ENCODE measurements around the gene RHO. TPM values are rescaled to one million over a fixed set of nuclear protein-coding genes. Genes with fewer than 3 reads are reported as not detected.

The RHO gene
- total RNA-seq, 3 donors from 2014 or later: 0.15 TPM; not detected in 2

DNA sequence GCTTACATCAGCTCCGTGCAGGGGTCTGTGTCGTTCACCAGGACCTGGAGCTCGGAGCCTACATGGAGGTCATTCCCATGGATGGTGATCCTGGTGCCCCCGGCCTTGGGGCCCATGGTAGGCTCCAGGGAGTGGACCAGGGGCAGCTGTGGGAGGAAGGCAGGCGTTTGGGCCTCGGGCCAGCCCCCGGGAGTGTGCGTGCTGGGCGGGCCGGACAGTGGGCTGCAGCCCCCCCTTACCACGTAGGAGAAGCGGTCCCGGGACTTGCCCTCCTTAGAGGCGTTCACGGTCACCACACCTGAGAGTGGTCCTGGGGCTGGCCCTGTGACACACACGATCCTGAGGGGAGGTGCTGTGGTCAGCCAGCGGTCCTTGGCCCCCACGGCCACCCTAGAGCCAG, 44.2 kb downstream of the RHO start:
- Histone ChIP-seq H3K4me3 (no peak overlapping the region), H3K27me3 (no peaks in the 10 kb centered on the region), H3K4me1 (peaks cover 0 to 13% of the 10 kb centered on the region in 2 donors), H3K27ac (no peak overlapping the region), H3K36me3 (no peaks in the 10 kb centered on the region), H3K9me3 (no peaks in the 10 kb centered on the region)
- DNase-seq (ENCODE audit: low spot score in 2 of 2): no peak
- intact Hi-C loops (cut with DNase I; ENCODE audit: low total_unique reads): no loop called here
- TF ChIP-seq, protein P1, sequence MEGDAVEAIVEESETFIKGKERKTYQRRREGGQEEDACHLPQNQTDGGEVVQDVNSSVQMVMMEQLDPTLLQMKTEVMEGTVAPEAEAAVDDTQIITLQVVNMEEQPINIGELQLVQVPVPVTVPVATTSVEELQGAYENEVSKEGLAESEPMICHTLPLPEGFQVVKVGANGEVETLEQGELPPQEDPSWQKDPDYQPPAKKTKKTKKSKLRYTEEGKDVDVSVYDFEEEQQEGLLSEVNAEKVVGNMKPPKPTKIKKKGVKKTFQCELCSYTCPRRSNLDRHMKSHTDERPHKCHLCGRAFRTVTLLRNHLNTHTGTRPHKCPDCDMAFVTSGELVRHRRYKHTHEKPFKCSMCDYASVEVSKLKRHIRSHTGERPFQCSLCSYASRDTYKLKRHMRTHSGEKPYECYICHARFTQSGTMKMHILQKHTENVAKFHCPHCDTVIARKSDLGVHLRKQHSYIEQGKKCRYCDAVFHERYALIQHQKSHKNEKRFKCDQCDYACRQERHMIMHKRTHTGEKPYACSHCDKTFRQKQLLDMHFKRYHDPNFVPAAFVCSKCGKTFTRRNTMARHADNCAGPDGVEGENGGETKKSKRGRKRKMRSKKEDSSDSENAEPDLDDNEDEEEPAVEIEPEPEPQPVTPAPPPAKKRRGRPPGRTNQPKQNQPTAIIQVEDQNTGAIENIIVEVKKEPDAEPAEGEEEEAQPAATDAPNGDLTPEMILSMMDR (IDR thresholded peaks at IDR 0.05): no peak
- no peak for TF ChIP-seq POLR2A (IDR thresholded peaks at IDR 0.05)
- TF ChIP-seq POLR2AphosphoS5 (IDR thresholded peaks at IDR 0.05): no peak

GRCh38 chr3:129573493-129573892, 45.1 kb downstream of the RHO start:
- Histone ChIP-seq H3K4me3 (no peak overlapping the region), H3K4me1 (peaks cover 0 to 13% of the 10 kb centered on the region in 2 donors), H3K27ac (no peak overlapping the region), H3K27me3 (no peaks in the 10 kb centered on the region), H3K9me3 (no peaks in the 10 kb centered on the region), H3K36me3 (no peaks in the 10 kb centered on the region)
- intact Hi-C loops (cut with DNase I; ENCODE audit: low total_unique reads): no loop called here
- no peak for DNase-seq (ENCODE audit: low spot score in 2 of 2)
- TF ChIP-seq POLR2A (IDR thresholded peaks at IDR 0.05): no peak
- TF ChIP-seq, protein P1 (IDR thresholded peaks at IDR 0.05): no peak

DNA sequence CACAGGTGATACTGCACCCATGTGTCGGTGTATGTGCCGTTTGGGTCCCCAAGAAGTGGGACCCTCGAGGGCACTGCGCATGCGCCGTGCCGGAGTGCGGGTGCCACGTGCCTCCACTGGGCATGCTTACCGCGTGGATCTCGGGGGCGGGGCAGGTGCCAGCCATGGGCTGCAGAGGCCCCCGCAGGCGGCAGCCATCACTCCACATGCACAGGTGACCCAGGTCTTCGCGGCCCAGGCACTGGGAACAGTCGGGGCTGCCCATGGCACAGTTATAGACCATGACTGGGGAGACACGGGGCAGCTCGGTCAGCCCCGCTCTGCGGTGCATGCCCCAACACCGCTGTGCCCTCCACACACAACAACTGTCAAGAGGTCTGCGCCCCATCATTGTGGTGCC, 45.8 kb downstream of the RHO start:
- no peak overlapping the region for H3K4me3 ChIP-seq
- peaks cover 0 to 13% of the 10 kb centered on the region in 2 donors for H3K4me1 ChIP-seq
- peak overlapping the region in 1 of 2 donors; percentile 7 for H3K27ac ChIP-seq
- H3K36me3 ChIP-seq: no peaks in the 10 kb centered on the region
- no peaks in the 10 kb centered on the region for H3K27me3 ChIP-seq
- DNase-seq (ENCODE audit: low spot score in 2 of 2): no peak
- TF ChIP-seq POLR2A (IDR thresholded peaks at IDR 0.05) (no peak), POLR2AphosphoS5 (IDR thresholded peaks at IDR 0.05) (no peak)
- TF ChIP-seq, protein P1 (IDR thresholded peaks at IDR 0.05): no peak
- no peaks in the 10 kb centered on the region for H3K9me3 ChIP-seq
- intact Hi-C loops (cut with DNase I; ENCODE audit: low total_unique reads): no loop called here

- Histone ChIP-seq H3K4me1 (peaks cover 0 to 13% of the 10 kb centered on the region in 2 donors), H3K27ac (peak overlapping the region in 1 of 2 donors; percentile 86), H3K36me3 (no peaks in the 10 kb centered on the region), H3K9me3 (no peaks in the 10 kb centered on the region), H3K4me3 (no peak overlapping the region), H3K27me3 (no peaks in the 10 kb centered on the region)
- intact Hi-C loops (cut with DNase I; ENCODE audit: low total_unique reads): no loop called here
- no peak for TF ChIP-seq POLR2A (IDR thresholded peaks at IDR 0.05)
- no peak for TF ChIP-seq POLR2AphosphoS5 (IDR thresholded peaks at IDR 0.05)
- TF ChIP-seq, protein P1 (IDR thresholded peaks at IDR 0.05): no peak
- no peak for DNase-seq (ENCODE audit: low spot score in 2 of 2)
Measured at GRCh38 chr3:129575233-129575996, 47.0 kb downstream of the RHO start.

- DNase-seq (ENCODE audit: low spot score in 2 of 2): no peak
- no peak overlapping the region for H3K4me3 ChIP-seq
- H3K27me3 ChIP-seq: no peaks in the 10 kb centered on the region
- H3K27ac ChIP-seq: peak overlapping the region; percentile 69 to 86
- intact Hi-C loops (cut with DNase I; ENCODE audit: low total_unique reads): no loop called here
- no peaks in the 10 kb centered on the region for H3K9me3 ChIP-seq
- no peak for TF ChIP-seq POLR2A (IDR thresholded peaks at IDR 0.05)
- no peak for TF ChIP-seq POLR2AphosphoS5 (IDR thresholded peaks at IDR 0.05)
- TF ChIP-seq, protein P1 (IDR thresholded peaks at IDR 0.05): no peak
- H3K4me1 ChIP-seq: peaks cover 0 to 13% of the 10 kb centered on the region in 2 donors
- H3K36me3 ChIP-seq: no peaks in the 10 kb centered on the region
Measured at GRCh38 chr3:129575997-129576384, 47.6 kb downstream of the RHO start.
